Activated CD8-positive, alpha-beta memory T cell treated with anti-CD3 and anti-CD28 coated beads, Interleukin-2, amount 50 U/mL, for 1 hour (primary cell): Measurements from ENCODE around the gene NT5C.

Experiments used
- DNase-seq: peaks from one replicate; pipeline ENCODE4 v3.0.0-alpha.2; 2020; ENCODE audit errors: extremely low read depth

The NT5C gene

DNA sequence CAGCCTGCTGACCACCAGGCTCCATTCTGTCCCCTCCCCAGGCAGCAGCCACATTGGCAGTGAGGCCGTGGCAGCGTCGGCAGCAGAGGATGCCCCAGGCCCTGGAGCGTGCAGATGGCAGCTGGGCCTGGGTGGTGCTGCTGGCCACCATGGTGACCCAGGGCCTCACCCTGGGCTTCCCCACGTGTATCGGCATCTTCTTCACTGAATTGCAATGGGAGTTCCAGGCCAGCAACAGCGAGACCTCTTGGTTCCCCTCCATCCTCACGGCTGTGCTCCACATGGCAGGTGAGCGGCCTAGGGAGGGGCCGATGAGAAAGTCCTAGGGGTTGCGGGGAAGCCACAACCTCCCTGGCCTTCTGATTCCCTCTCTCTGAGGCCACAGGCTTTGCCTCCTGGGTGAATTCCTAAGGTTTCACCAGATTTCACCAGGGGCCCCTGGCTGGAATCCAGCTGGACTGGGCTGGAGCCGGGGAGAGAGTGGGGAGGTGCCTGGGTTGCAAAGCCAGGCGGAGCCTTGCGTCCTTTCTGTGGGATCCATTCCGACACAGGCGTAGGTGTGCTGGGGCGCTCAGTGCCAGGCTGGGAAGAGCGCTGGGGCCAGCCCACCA is 37.9 kb downstream of the NT5C start:
- no peak for DNase-seq

DNA sequence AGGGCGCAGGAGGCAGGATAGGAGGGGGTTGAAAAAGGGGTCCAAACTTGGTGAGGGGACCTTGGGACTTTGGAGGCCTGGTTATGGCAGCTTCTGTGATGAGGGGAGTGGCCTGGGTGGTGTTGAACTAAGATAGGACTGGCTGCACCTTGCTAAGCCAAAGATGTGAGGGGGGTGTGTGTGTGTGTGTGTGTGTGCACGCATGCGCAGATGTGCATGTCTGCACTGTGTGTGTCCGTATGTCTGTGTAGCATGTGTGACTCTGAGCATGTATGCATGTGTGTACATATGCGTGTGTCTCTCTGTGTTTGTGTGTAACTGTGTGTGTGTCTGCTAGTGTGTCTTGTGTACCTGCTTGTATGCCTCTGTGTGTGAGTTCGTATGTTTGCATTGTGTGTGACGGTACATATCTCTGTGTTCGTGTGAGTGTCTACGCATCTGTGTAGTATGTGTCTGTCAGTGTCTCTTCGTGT is 39.7 kb downstream of the NT5C start:
- DNase-seq, result no peak

DNA sequence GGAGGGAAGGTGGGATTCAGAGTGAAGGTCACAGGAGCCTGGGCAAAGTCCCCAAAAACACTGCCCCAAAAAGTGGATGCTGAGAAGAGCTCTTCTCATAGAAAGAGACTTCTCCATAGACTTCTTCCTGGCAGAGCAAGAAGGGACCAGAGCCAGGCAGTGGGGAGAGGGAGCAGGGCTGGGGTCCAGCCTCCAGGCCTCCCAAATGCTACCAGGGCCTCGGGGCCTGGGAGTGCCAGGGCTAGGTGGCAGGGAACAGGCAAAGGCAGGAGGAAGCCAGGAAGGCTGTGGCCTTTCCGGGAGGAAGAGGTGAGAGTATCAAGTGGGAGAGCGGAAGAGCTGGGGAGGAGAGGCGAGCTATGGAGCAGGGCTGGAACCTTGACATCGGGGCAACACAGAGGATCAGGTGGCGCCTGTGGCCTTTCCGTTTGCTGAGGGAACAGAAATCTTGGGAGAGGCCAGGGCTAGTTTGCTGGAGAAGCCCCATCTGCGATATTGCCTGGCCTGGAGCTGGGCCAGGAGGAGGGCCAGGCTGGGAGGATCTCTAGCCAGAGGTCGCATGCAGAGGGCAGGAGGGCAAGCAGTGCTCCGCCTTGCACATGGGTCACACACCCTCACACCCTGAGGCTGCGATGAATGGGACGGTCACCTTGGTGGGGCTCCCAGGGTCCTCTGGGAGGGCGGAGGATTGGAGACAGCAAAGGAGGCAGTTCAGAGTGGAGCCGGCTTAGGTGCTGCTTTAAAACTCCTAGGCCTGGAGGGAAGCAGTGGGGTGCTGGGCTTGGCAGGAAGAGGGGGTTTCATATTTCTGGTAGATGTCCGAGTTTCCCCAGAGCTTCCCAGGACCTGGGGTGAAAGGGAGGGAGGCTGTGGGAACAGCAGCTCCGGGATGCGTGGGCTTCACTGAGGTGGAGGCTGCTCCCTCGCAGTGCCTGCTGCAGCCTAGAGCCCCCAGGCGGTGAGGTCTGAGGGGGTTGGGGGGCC is 40.4 kb downstream of the NT5C start:
- DNase-seq, result no peak

DNA sequence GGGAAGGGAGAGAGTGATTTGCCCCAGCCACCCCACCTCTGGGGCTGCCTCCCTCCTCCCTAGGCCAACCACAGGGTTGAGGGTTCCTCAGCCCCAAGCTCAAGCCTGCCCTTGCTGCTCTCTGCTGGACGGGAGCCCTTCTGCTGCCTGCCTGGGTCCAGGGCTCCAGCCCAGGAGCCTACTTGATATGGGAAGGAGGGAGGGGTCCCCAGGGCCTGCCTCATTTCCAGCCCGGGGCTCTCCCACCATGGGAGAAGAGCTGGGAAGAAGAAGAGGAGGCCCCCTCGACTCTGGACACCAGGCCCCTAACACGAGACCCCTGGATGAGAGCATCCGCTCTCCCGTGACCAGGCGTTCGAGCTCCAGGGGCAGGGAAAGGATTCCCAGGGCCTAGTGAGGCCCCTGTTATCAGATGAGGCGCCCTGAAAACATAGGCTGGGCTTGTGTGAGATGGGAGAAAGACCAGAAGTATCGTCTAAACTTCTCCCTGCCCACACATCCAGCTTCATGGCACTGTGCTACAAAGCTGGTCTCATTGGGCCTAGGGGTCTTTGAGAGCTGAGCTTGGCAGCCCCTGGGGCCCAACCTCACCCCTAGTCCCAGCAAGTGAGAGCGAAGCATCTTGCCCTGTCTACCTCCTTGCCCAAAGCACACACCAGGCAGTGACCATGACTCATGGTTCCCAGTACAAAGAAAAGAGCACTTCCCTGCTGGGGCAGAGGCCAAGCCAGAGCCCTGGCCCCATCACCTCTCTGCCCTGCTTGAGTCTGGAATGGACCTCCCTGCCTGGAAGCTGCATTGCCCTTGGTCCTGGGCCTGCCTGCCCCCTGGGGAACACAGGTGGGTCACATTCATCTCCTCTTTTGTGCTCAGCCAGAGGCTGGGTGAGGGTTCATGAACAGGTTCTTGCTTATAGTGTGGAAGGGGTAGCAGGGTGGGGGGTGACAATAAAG is 42.8 kb downstream of the NT5C start:
- no peak for DNase-seq

DNA sequence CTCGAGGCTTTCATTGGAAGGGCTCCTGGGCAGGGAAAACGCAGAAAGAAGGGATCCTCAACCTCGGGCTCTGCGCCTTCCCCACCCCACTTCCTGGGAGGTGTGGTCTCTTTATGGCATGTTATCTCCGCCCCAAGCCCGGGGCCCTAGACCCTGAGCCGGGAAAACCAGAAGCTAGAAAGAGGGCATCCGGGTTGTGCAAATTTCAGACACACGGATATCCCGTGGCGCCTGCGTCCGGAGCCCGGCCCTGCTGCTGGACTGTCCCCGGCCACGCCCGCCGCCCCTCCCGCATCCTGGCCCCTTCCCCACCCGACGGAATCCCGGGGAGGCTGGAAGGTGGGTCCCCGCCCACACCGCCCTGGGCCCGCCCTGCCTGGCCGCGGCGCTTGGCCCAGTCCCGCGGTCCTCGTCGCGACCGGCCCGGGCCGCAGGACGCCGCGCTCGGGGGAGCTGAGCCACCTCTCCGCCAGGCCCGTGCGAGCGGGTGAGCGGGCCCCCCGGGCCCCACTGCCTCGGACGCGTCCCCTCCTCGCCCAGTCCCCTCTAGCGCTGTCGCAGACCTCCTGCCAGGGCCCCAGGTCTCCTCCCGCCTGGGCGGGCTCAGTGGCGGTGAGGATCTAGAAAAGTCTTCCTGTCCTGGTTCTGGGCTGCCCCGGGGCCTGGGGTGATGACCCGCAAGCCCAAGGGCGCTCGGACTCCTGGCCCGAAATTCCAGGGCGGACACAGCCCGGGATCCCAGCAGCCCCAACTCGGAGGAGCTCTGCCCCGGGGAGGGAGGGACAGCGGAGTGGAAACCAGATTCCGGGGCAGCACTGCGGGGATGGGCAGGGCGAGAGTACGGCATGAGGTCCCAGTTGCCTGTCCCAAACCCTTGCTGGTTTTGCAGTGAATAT is 43.7 kb downstream of the NT5C start, which contains the start of gene SLC16A5:
TSS of gene SLC16A5 (plus strand) at position 397 of the 896 bp plus-strand sequence. CDS start 5,683 bp downstream, outside the sequence.
- no peak for DNase-seq

DNA sequence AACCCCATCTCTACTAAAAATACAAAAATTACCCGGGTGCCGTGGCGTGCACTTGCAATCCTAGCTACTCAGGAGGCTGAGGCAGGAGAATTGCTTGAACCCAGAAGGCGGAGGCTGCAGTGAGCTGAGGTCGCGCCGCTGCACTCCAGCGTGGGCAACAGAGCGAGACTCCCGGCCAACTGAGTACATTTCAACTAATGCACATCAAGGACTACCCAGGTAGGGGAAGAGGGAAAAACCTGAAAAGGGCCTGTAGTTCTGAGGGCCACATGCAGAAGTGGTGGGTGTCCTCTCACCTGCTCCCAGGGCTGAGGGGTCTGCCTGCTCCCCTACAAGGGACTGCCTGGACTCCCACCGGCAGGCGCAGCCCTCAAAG is 44.4 kb downstream of the NT5C start:
- DNase-seq, result no peak

DNA sequence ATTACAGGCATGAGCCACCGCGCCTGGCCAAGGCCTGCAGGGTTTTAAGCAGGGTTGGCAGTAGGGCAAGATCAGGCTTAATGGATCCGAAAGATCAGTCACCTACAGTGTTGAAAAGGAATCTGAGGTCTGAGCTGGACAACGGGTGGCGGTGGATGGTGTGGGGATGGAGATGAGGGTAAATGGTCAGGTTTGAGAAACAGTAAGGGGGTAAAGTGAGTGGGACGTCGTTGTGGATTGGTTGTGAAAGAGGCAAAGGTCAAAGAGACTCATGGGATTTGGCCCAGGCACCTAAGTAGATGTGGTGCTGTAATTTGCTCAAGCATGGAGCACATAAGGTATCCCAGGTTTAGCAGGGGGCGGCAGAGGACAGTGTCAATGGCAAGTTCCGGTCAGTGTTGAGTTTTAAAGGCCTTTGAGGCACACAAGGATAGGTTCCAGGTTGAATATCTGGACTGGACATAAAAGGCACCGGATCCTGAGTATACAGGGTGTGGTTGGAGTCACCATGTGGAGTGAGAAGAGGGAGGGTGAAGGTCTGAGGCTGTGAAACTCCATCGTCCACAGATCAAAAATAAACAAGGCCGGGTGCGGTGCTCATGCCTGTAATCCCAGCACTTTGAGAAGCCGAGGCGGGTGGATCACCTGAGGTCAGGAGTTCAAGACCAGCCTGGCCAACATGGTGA is 44.9 kb downstream of the NT5C start:
- no peak for DNase-seq

DNA sequence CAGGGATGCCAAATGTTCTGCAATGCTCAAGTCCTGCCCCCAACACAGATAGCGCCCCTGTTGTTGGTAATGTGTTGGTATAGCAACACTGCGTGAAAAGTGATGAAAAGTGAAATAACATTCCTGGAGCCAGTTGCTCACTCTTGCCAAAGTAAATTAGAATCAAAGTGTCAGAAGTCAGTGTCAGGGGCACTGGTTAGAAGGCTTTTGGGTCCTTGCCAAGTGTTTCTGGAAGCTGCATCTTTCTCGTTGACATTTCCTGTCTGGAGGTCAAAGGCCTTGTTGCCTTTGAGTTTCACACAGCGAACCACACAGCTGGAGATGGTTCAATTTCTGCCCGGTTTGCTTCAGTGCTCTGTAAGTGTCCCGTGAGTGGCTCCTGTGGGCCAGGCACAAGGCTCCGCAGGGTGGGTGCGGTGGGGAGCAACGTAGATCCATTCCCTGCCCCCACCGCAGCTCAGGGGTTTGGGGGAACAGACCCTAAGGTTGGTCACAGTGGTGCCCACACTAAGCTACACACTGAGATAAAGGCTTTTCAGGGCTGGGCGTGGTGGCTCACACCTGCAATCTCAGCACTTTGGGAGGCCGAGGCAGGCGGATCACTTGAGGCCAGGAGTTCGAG is 47.4 kb downstream of the NT5C start:
- peak; percentile 27 for DNase-seq

DNA sequence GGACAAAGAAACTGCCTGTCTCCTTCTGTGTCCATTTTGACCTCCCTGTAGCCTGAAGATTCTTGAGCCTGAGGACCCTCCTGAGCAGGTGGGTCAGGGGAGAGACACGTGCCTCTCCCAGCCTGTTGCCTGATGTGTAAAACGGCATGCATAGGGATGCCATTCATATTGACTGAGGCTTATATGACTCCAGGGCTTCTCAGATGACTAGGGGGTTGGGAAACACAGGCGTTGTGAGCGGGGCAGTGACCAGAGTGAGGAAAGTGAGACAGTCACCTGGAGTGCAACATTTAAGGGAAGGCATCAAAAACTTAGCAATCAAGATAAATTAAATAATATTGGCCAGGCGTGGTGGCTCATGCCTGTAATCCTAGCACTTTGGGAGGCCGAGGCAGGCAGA is 48.9 kb downstream of the NT5C start:
- DNase-seq, result no peak

DNA sequence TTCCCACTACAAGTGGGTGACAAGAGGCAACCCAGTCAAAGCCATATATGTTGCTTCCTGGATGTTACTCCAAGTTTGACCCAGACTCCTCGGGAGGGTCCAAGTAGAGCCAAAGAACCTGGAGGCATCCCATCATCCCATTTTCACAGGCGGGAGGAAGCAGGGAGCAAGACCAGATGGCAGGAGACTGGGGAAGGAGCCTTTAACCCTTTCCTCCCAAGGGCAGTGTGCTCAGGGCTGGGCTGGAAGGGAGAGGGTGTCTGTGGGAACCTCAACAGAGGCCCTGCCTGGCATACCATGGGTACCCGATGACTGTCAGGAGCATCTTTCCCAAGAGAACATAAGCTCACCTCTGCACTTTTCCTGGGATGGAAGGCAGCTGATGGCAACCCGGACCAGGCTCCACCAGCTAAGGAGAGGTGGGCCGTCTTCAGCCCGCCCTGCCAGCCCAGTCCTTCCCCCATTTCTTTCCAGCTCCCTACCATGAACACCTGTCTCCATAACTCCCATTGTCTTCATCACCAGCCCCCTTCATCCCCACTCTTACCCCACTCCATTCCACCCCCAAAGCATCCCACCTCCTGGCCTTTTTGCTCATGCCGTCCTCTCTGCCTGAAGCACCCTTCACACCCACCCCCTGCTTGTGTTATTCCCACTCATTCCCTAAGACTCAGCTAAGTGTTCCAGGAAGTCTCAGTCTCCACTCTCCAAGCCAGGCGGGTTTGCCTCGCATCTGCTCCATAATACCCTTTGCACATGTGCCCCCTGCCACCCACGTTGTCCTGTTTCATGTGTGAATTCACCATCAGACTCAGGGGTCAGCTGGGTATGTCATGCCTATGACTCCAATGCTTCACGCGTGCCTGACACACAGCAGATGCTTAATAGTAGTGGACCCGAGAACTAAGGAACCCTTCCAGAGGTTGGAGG is 49.7 kb downstream of the NT5C start:
- DNase-seq, result no peak
